HEK293 (cell line): Measurements from ENCODE around the gene MAFF.

Source experiments
- CTCF ChIA-PET: fragments of 350-600 bp; formaldehyde crosslinking; extraction: SDS; loops from one replicate; lab custom pipeline; 2021; ENCODE audit warnings: antibody characterized with exemption; lab: Yijun Ruan, JAX
- POLR2A ChIA-PET: fragments of 300-600 bp; formaldehyde crosslinking; extraction: SDS; loops from one replicate; lab custom pipeline; 2020; ENCODE audit warnings: antibody characterized with exemption, inconsistent platforms; lab: Yijun Ruan, JAX
- H3K27ac ChIP-seq: fragments of 200-500 bp; sonication (Bioruptor generic); 2 replicates; pipeline ENCODE4 v1.5.1; 2014; ENCODE audit warnings: low read depth, low read length, control low read depth, inconsistent platforms; ENCODE audit errors: extremely low read depth
- H3K36me3 ChIP-seq, 2 experiments: fragments of 200-500 bp in 1 of 2; sonication (Bioruptor generic) in 1 of 2; 1 replicate in 1 of 2; 2 replicates in 1 of 2; pipeline ENCODE4 v1.5.1; 2014 to 2017; ENCODE audit warnings: inconsistent platforms in 2 of 2, low read length in 2 of 2; ENCODE audit not compliant: control insufficient read depth in 2 of 2, insufficient read depth in 1 of 2
- H3K4me1 ChIP-seq: fragments of 200-500 bp; sonication (Bioruptor generic); 2 replicates; pipeline ENCODE4 v1.5.1; 2014; ENCODE audit warnings: mild to moderate bottlenecking, low read length, inconsistent platforms; ENCODE audit not compliant: control insufficient read depth, insufficient read depth
- H3K4me3 ChIP-seq: 2 replicates; pipeline ENCODE4 v1.5.1; 2011; ENCODE audit warnings: low read depth, mild to moderate bottlenecking, control low read depth, low read length, moderate library complexity
- H3K9me3 ChIP-seq: fragments of 200-500 bp; sonication (Bioruptor generic); 2 replicates; pipeline ENCODE4 v1.5.1; 2014; ENCODE audit warnings: low read depth, low read length, inconsistent platforms; ENCODE audit not compliant: control insufficient read depth, insufficient read depth
- BCL11A ChIP-seq: fragments of 450-650 bp; formaldehyde crosslinking; IDR thresholded peaks from 2 replicates; pipeline ENCODE4 v1.5.1; 2016; ENCODE audit warnings: low read depth, missing biosample characterization, missing genetic modification characterization
- ELK4 ChIP-seq: IDR thresholded peaks from 2 replicates; pipeline ENCODE4 v1.6.1; 2011; ENCODE audit warnings: mild to moderate bottlenecking, low read depth, low read length, borderline replicate concordance
- GLI4 ChIP-seq: fragments of 450-650 bp; formaldehyde crosslinking; IDR thresholded peaks from 2 replicates; pipeline ENCODE4 v1.5.1; 2016; ENCODE audit warnings: missing biosample characterization, missing genetic modification characterization
- HIC1 ChIP-seq: fragments of 450-650 bp; formaldehyde crosslinking; IDR thresholded peaks from 2 replicates; pipeline ENCODE4 v1.5.1; 2016; ENCODE audit warnings: missing biosample characterization, missing genetic modification characterization
- KLF16 ChIP-seq: fragments of 450-650 bp; formaldehyde crosslinking; IDR thresholded peaks from 2 replicates; pipeline ENCODE4 v1.5.1; 2017; ENCODE audit warnings: missing biosample characterization, missing genetic modification characterization
- KLF7 ChIP-seq: fragments of 450-650 bp; formaldehyde crosslinking; IDR thresholded peaks from 2 replicates; pipeline ENCODE4 v1.5.1; 2016; ENCODE audit warnings: missing biosample characterization, missing genetic modification characterization, borderline replicate concordance
- KLF9 ChIP-seq: fragments of 450-650 bp; formaldehyde crosslinking; IDR thresholded peaks from 2 replicates; pipeline ENCODE4 v1.5.1; 2016; ENCODE audit warnings: missing biosample characterization, missing genetic modification characterization, low read depth
- SP3 ChIP-seq: fragments of 450-650 bp; formaldehyde crosslinking; IDR thresholded peaks from 2 replicates; pipeline ENCODE4 v1.5.1; 2016; ENCODE audit warnings: missing biosample characterization, missing genetic modification characterization
- TSHZ1 ChIP-seq: fragments of 450-650 bp; formaldehyde crosslinking; IDR thresholded peaks from 2 replicates; pipeline ENCODE4 v1.5.1; 2016; ENCODE audit warnings: missing biosample characterization, missing genetic modification characterization, borderline replicate concordance
- WT1 ChIP-seq: fragments of 450-650 bp; formaldehyde crosslinking; IDR thresholded peaks from 2 replicates; pipeline ENCODE4 v1.5.1; 2016; ENCODE audit warnings: missing biosample characterization, missing genetic modification characterization
- ZIC2 ChIP-seq: fragments of 450-650 bp; formaldehyde crosslinking; IDR thresholded peaks from 2 replicates; pipeline ENCODE4 v1.5.1; 2016; ENCODE audit warnings: missing biosample characterization, missing genetic modification characterization
- ZNF184 ChIP-seq: fragments of 450-650 bp; IDR thresholded peaks from 2 replicates; pipeline ENCODE4 v1.5.1; 2018; ENCODE audit warnings: missing biosample characterization, mild to moderate bottlenecking, missing genetic modification characterization
- ZNF239 ChIP-seq: fragments of 450-650 bp; formaldehyde crosslinking; IDR thresholded peaks from 2 replicates; pipeline ENCODE4 v1.5.1; 2016; ENCODE audit warnings: missing biosample characterization, missing genetic modification characterization
- ZNF394 ChIP-seq: fragments of 450-650 bp; formaldehyde crosslinking; IDR thresholded peaks from 2 replicates; pipeline ENCODE4 v1.5.1; 2016; ENCODE audit warnings: missing biosample characterization, missing genetic modification characterization, mild to moderate bottlenecking, moderate library complexity, borderline replicate concordance
- ZNF426 ChIP-seq: fragments of 450-650 bp; formaldehyde crosslinking; IDR thresholded peaks from 2 replicates; pipeline ENCODE4 v1.5.1; 2017; ENCODE audit warnings: missing biosample characterization, missing genetic modification characterization, mild to moderate bottlenecking, inconsistent platforms, moderate library complexity
- ZNF571 ChIP-seq: fragments of 450-650 bp; formaldehyde crosslinking; IDR thresholded peaks from 2 replicates; pipeline ENCODE4 v1.5.0; 2017; ENCODE audit warnings: missing biosample characterization, missing genetic modification characterization
- ZNF624 ChIP-seq: fragments of 450-650 bp; formaldehyde crosslinking; IDR thresholded peaks from 2 replicates; pipeline ENCODE4 v1.5.1; 2017; ENCODE audit warnings: missing biosample characterization, missing genetic modification characterization

Gene MAFF

GRCh38 chr22:38174626-38175025 lies 27.2 kb upstream of the MAFF start (continued):
- TF ChIP-seq ZIC2 (tag by site-specific recombination) (no peak), BCL11A (no peak), ZNF571 (tag by site-specific recombination) (no peak), ZNF624 (no peak), HIC1 (tag by site-specific recombination) (no peak), ZNF426 (tag by site-specific recombination) (no peak), TSHZ1 (tag by site-specific recombination) (no peak), KLF16 (tag by site-specific recombination) (no peak)
- TF ChIP-seq, all 188 proteins: peak for 0

GRCh38 chr22:38175206-38176118 lies 26.3 kb upstream of the MAFF start:
- ChIA-PET POLR2A (interaction anchor here (1.1 kb wide), 1 partner anchor 8 kb away, joined by 3 read pairs; no protein-coding TSS in a partner anchor), CTCF (interaction anchor here (1.5 to 1.7 kb wide), 2 partner anchors 9 to 61 kb away, joined by 5 to 8 read pairs; no protein-coding TSS in a partner anchor)
- H3K36me3 ChIP-seq = no peaks in the 10 kb centered on the region
- H3K27ac ChIP-seq = no peak overlapping the region
- no peak for TF ChIP-seq GLI4 (tag by site-specific recombination)
- TF ChIP-seq ZNF184 (tag by site-specific recombination) = no peak
- H3K9me3 ChIP-seq = no peaks in the 10 kb centered on the region
- H3K4me1 ChIP-seq = peaks cover 12% of the 10 kb centered on the region
- no peak overlapping the region for H3K4me3 ChIP-seq

GRCh38 chr22:38176170-38176741 lies 25.5 kb upstream of the MAFF start:
- Histone ChIP-seq H3K27ac (no peak overlapping the region), H3K4me1 (peaks cover 13% of the 10 kb centered on the region), H3K9me3 (no peaks in the 10 kb centered on the region), H3K4me3 (no peak overlapping the region), H3K36me3 (no peaks in the 10 kb centered on the region)
- ChIA-PET CTCF (interaction anchor here (0.6 to 1.7 kb wide), 3 partner anchors 9 to 1667 kb away, joined by 3 to 8 read pairs (median 5); no protein-coding TSS in a partner anchor), POLR2A (interaction anchor here (1.1 kb wide), 1 partner anchor 9 kb away, joined by 3 read pairs; no protein-coding TSS in a partner anchor)
- TF ChIP-seq KLF9 = no peak
- TF ChIP-seq ZNF239 (tag by site-specific recombination) = no peak
- no peak for TF ChIP-seq KLF7
- TF ChIP-seq WT1 (tag by site-specific recombination) = no peak
- no peak for TF ChIP-seq ZNF394
- no peak for TF ChIP-seq ELK4
- no peak for TF ChIP-seq SP3 (tag by site-specific recombination)
